Epithelial cell of esophagus (primary cell): ENCODE results near the gene RTP1.

ENCODE experiments used
- DNase-seq: peaks from one replicate; pipeline ENCODE4 v3.0.0; 2010; ENCODE audit warnings: low read depth
- H3K4me3 ChIP-seq: 2 replicates; pipeline ENCODE4 v1.5.1; 2011; ENCODE audit warnings: mild to moderate bottlenecking, low read length, control low read depth
- TF ChIP-seq, protein P1 (sequence below): IDR thresholded peaks from 2 replicates; pipeline ENCODE4 v1.5.1; 2011; ENCODE audit warnings: low read depth, mild to moderate bottlenecking, low read length, control low read depth, inconsistent platforms; ENCODE audit not compliant: insufficient read depth; ENCODE audit errors: missing control alignments

RTP1 gene

DNA sequence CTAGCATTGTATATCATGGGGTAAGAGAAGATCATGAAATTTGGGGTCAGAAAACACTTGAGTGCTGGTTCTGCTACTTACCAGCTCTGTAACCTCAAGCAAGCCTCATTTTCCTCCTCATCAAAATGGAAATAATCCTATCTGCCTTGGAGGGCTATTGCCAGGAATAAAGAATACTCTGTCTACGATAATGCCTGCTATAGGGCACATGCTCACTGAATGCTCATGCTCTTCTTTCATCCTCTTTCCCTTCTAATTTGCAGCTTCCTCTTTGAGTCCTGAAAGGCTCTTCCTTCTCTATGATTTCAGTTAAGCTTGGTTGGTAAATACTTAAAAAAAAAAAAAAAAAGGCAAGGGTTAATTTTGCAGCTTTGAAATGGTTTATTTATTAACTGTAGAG, 12.8 kb downstream of the RTP1 start:
- TF ChIP-seq, protein P1, sequence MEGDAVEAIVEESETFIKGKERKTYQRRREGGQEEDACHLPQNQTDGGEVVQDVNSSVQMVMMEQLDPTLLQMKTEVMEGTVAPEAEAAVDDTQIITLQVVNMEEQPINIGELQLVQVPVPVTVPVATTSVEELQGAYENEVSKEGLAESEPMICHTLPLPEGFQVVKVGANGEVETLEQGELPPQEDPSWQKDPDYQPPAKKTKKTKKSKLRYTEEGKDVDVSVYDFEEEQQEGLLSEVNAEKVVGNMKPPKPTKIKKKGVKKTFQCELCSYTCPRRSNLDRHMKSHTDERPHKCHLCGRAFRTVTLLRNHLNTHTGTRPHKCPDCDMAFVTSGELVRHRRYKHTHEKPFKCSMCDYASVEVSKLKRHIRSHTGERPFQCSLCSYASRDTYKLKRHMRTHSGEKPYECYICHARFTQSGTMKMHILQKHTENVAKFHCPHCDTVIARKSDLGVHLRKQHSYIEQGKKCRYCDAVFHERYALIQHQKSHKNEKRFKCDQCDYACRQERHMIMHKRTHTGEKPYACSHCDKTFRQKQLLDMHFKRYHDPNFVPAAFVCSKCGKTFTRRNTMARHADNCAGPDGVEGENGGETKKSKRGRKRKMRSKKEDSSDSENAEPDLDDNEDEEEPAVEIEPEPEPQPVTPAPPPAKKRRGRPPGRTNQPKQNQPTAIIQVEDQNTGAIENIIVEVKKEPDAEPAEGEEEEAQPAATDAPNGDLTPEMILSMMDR: no peak

GRCh38 chr3:187210545-187211327, 13.4 kb downstream of the RTP1 start:
- DNase-seq: no peak
- H3K4me3 ChIP-seq: no peak overlapping the region
- TF ChIP-seq, protein P1: no peak

More for the DNA sequence above, 12.8 kb downstream of the RTP1 start:
- H3K4me3 ChIP-seq: no peak overlapping the region
- no peak for DNase-seq

GRCh38 chr3:187211532-187212195, 14.4 kb downstream of the RTP1 start:
- TF ChIP-seq, protein P1: no peak
- no peak overlapping the region for H3K4me3 ChIP-seq
- peak; percentile 65 for DNase-seq

- no peak for DNase-seq
- TF ChIP-seq, protein P1: no peak
- H3K4me3 ChIP-seq: no peak overlapping the region
Observed at GRCh38 chr3:187212196-187212545, 14.9 kb downstream of the RTP1 start.

- no peak for DNase-seq
- TF ChIP-seq, protein P1: no peak
- H3K4me3 ChIP-seq: no peak overlapping the region
Observed at GRCh38 chr3:187212705-187213104, 15.4 kb downstream of the RTP1 start.

GRCh38 chr3:187213616-187214015, 16.3 kb downstream of the RTP1 start:
- TF ChIP-seq, protein P1: no peak
- DNase-seq: no peak
- no peak overlapping the region for H3K4me3 ChIP-seq

DNA sequence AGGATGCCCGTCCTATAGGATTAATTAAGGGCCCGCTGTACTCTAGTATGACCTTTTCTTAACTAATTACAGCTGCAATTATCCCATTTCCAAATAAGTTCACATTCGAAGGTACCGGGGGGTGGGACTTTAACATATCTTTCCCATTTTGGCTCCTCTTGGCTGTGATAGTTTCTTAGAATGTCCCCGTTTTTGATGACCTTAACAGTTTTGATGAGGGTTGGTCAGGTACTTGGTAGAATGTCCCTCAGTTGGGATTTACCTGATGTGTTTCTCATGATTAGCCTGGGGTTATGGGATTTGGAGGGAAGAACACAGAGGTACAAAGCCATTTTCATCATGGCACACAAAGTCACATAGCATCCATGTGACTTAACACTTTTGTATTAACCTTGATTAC, 18.2 kb downstream of the RTP1 start:
- H3K4me3 ChIP-seq: no peak overlapping the region
- TF ChIP-seq, protein P1: no peak
- DNase-seq: no peak
